Smooth muscle cell (in vitro differentiated cells): ENCODE measurements around the gene HEXIM2. TPM values are rescaled to one million over a fixed set of nuclear protein-coding genes. Genes with fewer than 3 reads are reported as not detected.

Experiments used
- DNase-seq: peaks from one replicate; lab custom pipeline; 2025; ENCODE audit not compliant: unreplicated experiment; lab: John Stamatoyannopoulos, UW
- H2AFZ ChIP-seq: fragments of 200-600 bp; sonication (generic); 2 replicates; pipeline ENCODE4 v1.6.0; 2016; ENCODE audit warnings: antibody characterized with exemption, low read depth, mild to moderate bottlenecking
- H3F3A ChIP-seq: fragments of 200-600 bp; sonication (generic); 2 replicates; pipeline ENCODE4 v1.6.0; 2017; ENCODE audit warnings: antibody characterized with exemption, low read depth
- H3K27ac ChIP-seq: fragments of 200-600 bp; sonication (generic); 2 replicates; pipeline ENCODE4 v1.5.1; 2016; ENCODE audit warnings: low read depth, mild to moderate bottlenecking
- H3K27me3 ChIP-seq: fragments of 200-600 bp; sonication (generic); 2 replicates; pipeline ENCODE4 v1.6.1; 2016; ENCODE audit warnings: low read depth, mild to moderate bottlenecking
- H3K36me3 ChIP-seq: fragments of 200-600 bp; sonication (generic); 2 replicates; pipeline ENCODE4 v1.5.1; 2016; ENCODE audit warnings: low read depth
- H3K4me1 ChIP-seq: fragments of 200-600 bp; sonication (generic); 2 replicates; pipeline ENCODE4 v1.5.1; 2016; ENCODE audit warnings: low read depth
- H3K4me2 ChIP-seq: fragments of 200-600 bp; sonication (generic); 2 replicates; pipeline ENCODE4 v1.6.0; 2016; ENCODE audit warnings: mild to moderate bottlenecking
- H3K4me3 ChIP-seq: fragments of 200-600 bp; sonication (generic); 2 replicates; pipeline ENCODE4 v1.5.1; 2016; ENCODE audit warnings: mild to moderate bottlenecking
- H3K79me2 ChIP-seq: fragments of 200-600 bp; sonication (generic); 2 replicates; pipeline ENCODE4 v1.6.0; 2016; ENCODE audit warnings: low read depth, mild to moderate bottlenecking
- H3K9ac ChIP-seq: fragments of 200-600 bp; sonication (generic); 2 replicates; pipeline ENCODE4 v1.6.0; 2016; ENCODE audit warnings: low read depth
- H3K9me3 ChIP-seq: fragments of 200-600 bp; sonication (generic); replicated peaks from 2 replicates; pipeline ENCODE4 v1.5.1; 2016; ENCODE audit warnings: low read depth
- H4K20me1 ChIP-seq: fragments of 200-600 bp; sonication (generic); 2 replicates; pipeline ENCODE4 v1.6.0; 2016; ENCODE audit warnings: low read depth
- WGBS: methylation state at CpG from one replicate; pipeline ENCODE4 v1.1.7; 2016; ENCODE audit warnings: low lambda C conversion rate; 5-methylcytosine and 5-hydroxymethylcytosine counted together
- polyA plus RNA-seq: library from polyadenylated mRNA; unstranded; fragments of >200 nt; fragmentation: Nextera tagmentation; extraction: Ambion mirVana; gene quantifications from 2 replicates; pipeline ENCODE4 v1.2.1, GENCODE V29; 2016
- total RNA-seq: library from RNA; depleted of rRNA; stranded (reverse); fragments of >200 nt; gene quantifications from 2 replicates; pipeline ENCODE4 v1.2.3, GENCODE V29; 2014
- TF ChIP-seq, protein P1 (sequence below): fragments of 200-600 bp; sonication (generic); IDR thresholded peaks from 2 replicates; pipeline ENCODE4 v1.5.1; 2017; ENCODE audit warnings: borderline replicate concordance, mild to moderate bottlenecking, antibody characterized with exemption; ENCODE audit not compliant: insufficient read depth, poor library complexity, severe bottlenecking

Gene HEXIM2
- total and polyA plus RNA-seq, 2 experiments from 2014 or later: 3.4 to 6.8 TPM

DNA sequence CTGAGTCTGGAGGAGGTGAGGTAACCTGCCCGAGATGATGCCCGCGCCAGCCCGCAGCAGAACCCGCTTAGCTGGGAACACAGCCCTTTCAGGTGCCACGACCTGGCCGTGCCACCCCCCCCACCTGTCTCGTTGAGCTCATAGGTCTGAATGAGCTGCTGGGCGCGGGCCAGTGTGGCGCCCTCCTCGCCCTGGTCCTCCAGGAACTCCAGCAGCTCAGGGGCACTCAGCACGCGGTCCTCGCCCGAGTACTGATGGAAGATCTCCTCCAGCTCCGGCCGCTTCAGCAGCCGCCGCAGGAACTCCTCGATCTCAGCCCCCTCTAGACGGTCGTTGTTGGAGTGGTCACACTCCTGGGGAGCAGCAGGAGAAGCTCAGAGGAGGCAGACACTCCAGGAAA lies 43.0 kb upstream of the HEXIM2 start:
- H3K27ac ChIP-seq: no peak overlapping the region
- H3F3A ChIP-seq: no peaks in the 10 kb centered on the region
- no peaks in the 10 kb centered on the region for H3K36me3 ChIP-seq
- no peak overlapping the region for H2AFZ ChIP-seq
- no peaks in the 10 kb centered on the region for H3K9me3 ChIP-seq
- no peaks in the 10 kb centered on the region for H3K4me1 ChIP-seq
- H3K4me2 ChIP-seq: no peak overlapping the region
- WGBS: 98% methylated on average over 23 of the region's 23 CpGs
- no peak for DNase-seq
- no peaks in the 10 kb centered on the region for H3K27me3 ChIP-seq
- peaks cover 8% of the 10 kb centered on the region for H3K79me2 ChIP-seq
- no peaks in the 10 kb centered on the region for H4K20me1 ChIP-seq
- TF ChIP-seq, protein P1, sequence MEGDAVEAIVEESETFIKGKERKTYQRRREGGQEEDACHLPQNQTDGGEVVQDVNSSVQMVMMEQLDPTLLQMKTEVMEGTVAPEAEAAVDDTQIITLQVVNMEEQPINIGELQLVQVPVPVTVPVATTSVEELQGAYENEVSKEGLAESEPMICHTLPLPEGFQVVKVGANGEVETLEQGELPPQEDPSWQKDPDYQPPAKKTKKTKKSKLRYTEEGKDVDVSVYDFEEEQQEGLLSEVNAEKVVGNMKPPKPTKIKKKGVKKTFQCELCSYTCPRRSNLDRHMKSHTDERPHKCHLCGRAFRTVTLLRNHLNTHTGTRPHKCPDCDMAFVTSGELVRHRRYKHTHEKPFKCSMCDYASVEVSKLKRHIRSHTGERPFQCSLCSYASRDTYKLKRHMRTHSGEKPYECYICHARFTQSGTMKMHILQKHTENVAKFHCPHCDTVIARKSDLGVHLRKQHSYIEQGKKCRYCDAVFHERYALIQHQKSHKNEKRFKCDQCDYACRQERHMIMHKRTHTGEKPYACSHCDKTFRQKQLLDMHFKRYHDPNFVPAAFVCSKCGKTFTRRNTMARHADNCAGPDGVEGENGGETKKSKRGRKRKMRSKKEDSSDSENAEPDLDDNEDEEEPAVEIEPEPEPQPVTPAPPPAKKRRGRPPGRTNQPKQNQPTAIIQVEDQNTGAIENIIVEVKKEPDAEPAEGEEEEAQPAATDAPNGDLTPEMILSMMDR: no peak
- no peak overlapping the region for H3K4me3 ChIP-seq
- H3K9ac ChIP-seq: no peak overlapping the region

DNA sequence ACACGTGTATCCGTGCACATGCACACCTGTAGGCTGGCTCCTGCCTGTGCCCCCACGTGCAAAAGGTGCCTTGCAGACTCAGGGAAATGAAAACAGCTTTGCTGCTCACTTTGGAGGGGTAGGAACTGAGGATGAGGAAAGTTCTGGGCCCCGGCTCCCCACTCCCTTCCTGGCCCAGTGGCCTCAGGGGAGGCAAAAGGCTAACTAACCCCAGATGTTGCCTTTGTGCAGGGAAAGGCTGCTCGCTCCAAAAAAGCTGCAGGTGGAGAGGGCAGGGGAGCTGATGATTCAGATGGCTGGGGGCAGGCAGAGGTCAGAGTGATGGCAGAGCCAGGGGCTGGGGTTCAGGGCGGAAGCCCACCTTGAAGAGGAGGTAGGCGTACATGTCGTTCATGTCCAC lies 41.7 kb upstream of the HEXIM2 start:
- H3K4me2 ChIP-seq: no peak overlapping the region
- TF ChIP-seq, protein P1: no peak
- no peak overlapping the region for H3K27ac ChIP-seq
- no peaks in the 10 kb centered on the region for H4K20me1 ChIP-seq
- H3K4me3 ChIP-seq: no peak overlapping the region
- WGBS: 97% methylated on average over 8 of the region's 8 CpGs
- no peaks in the 10 kb centered on the region for H3K9me3 ChIP-seq
- no peaks in the 10 kb centered on the region for H3K27me3 ChIP-seq
- peaks cover 17% of the 10 kb centered on the region for H3K79me2 ChIP-seq
- H3K9ac ChIP-seq: no peak overlapping the region
- no peaks in the 10 kb centered on the region for H3F3A ChIP-seq
- no peak for DNase-seq
- no peaks in the 10 kb centered on the region for H3K4me1 ChIP-seq
- no peaks in the 10 kb centered on the region for H3K36me3 ChIP-seq
- no peak overlapping the region for H2AFZ ChIP-seq

DNA sequence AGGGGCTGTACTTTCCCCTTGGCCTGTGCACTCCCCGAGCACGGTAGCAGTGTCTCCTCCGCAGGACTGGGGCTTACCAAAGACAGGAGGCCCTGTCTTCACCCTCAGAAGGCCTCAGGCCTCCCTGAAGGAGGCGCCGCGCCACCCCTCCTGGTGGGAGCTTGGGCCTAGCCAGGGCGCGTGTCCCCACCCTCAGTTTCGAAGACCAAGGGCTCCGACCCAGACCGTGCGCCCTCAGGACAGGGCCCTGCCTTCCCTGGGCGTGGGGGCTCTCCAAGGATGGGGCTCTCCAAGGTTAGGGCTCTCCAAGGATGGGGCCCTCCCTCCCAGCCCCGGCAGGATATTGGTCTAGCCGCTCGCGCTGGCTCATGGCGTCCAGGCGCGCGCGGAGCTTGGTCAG lies 41.1 kb upstream of the HEXIM2 start:
- no peak overlapping the region for H3K27ac ChIP-seq

DNA sequence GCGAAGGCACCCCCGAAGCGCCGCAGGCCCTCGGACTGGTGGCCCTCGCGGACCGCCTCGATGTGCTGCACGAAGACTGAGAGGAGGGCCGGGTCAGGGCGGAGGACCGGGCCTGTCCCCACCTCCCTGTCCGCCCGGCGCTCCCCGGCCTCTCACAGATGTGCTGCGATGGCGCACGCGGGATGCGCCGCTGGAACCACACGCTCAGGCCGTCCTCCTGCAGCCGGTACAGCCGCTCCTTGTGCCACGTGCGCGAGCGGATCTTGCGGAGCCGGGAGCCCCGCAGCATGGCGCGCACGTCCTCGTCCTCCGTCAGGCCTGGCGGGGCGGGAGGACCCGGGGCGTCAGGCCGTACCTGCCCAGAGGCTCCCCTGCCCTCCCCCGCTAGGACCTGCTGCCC lies 40.6 kb upstream of the HEXIM2 start:
- Histone ChIP-seq H3K27ac (no peak overlapping the region), H3K79me2 (peaks cover 26% of the 10 kb centered on the region), H3K4me2 (no peak overlapping the region), H2AFZ (no peak overlapping the region), H3K27me3 (no peaks in the 10 kb centered on the region), H3K4me1 (no peaks in the 10 kb centered on the region), H3K9me3 (no peaks in the 10 kb centered on the region), H3K36me3 (no peaks in the 10 kb centered on the region), H4K20me1 (no peaks in the 10 kb centered on the region), H3F3A (no peaks in the 10 kb centered on the region), H3K9ac (no peak overlapping the region), H3K4me3 (no peak overlapping the region)
- TF ChIP-seq, protein P1: no peak
- WGBS: 97% methylated on average over 39 of the region's 45 CpGs
- DNase-seq: no peak

More for the DNA sequence above, 41.1 kb upstream of the HEXIM2 start:
- Histone ChIP-seq H4K20me1 (no peaks in the 10 kb centered on the region), H3K4me3 (no peak overlapping the region), H3K4me2 (no peak overlapping the region), H3K27me3 (no peaks in the 10 kb centered on the region), H3K9ac (no peak overlapping the region), H3K4me1 (no peaks in the 10 kb centered on the region), H3K36me3 (no peaks in the 10 kb centered on the region), H3K79me2 (peaks cover 23% of the 10 kb centered on the region), H3F3A (no peaks in the 10 kb centered on the region), H3K9me3 (no peaks in the 10 kb centered on the region), H2AFZ (no peak overlapping the region)
- TF ChIP-seq, protein P1: no peak
- DNase-seq: no peak
- WGBS: 98% methylated on average over 22 of the region's 22 CpGs
